ENCODE results near the gene NAXD.
"Not testable (repeated sequence)": the region's sequence is repeated elsewhere in the genome, so short reads cannot be mapped to it uniquely, and the experiment has no call there.

NAXD gene

DNA sequence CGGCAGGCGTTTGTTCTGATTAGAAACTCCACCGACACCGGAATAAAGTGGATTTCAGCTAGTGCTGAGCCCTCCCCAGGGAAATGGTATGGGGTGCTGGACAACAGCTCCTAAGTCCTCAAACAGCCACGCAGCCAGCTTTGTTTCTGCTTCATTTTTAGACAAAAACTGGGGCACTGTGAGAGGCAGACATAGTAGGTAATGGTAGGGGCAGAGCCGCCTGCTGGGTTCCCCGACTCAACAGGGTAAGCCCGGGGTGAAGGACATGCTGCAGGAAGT lies 50.8 kb downstream of the NAXD start:
- FAIRE-seq = no peak

DNA sequence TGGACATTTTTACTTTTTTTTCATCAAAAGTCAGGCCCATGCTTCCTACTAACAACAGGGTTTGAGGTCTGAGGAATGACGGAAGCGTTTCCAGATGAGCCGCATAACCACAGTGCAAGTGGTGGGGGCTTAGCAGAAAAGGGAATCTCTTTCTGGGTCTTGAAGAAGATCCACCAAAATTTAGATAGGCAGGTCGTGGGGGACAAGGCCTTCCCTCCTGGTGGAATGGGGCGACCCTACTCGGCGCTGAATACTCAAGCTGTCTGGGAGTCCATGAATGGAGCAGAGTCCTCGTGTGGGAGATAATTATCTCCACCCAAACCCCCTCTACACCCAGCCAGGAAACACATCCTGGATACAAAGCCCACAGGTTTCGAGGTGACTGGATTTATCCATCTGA lies 53.7 kb downstream of the NAXD start:
- FAIRE-seq = no peak

DNA sequence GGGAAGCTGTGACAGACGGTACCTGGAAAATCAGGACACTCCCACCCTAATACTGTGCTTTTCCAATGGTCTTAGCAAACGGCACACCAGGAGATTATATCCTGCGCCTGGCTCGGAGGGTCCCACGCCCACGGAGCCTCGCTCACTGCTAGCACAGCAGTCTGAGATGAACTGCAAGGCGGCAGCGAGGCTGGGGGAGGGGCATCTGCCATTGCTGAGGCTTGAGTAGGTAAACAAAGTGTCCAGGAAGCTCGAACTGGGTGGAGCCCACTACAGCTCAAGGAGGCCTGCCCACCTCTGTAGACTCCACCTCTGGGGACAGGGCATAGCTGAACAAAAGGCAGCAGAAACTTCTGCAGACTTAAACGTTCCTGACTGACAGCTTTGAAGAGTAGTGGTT lies 54.5 kb downstream of the NAXD start:
- FAIRE-seq = not testable (repeated sequence)

DNA sequence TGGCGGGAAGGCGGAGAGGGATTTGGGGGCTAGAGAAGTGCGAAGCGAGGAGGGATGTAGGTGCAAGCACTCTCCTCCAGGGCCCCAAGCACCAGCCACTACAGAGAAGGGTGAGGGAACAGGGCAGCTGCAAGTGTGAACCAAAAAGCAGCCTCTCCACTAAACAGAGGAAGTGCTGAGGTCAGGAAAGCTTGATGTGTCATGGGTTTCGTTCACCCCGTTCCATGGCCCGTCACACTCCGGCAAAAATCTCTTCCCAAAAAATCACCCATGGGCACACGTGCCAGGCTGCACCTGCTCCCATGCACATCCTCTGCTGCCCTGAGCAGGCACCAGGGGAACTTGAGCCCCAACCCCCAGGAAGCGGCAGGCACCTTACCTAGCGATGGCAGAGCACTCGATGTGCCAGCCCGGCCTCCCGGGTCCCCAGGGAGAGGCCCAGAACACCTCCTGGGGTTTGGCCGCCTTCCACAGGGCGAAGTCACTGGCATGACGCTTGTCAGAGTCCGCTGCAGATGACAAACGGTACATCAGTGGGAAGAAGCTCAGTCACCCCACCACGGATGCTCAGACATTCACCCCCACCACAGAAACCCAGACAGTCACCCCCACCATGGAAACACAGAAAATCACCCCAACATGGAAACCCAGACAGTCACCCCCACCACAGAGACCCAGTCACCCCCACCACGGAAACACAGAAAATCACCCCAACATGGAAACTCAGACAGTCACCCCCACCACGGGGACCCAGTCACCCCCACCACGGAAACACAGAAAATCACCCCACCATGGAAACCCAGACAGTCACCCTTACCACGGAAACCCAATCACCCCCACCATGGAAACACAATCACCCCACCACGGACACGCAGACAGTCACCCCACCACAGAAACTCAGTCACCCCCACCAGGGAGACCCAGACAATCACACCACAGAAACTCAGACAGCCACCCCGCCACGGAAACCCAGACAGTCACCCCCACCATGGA lies 61.5 kb downstream of the NAXD start:
- no peak for FAIRE-seq

DNA sequence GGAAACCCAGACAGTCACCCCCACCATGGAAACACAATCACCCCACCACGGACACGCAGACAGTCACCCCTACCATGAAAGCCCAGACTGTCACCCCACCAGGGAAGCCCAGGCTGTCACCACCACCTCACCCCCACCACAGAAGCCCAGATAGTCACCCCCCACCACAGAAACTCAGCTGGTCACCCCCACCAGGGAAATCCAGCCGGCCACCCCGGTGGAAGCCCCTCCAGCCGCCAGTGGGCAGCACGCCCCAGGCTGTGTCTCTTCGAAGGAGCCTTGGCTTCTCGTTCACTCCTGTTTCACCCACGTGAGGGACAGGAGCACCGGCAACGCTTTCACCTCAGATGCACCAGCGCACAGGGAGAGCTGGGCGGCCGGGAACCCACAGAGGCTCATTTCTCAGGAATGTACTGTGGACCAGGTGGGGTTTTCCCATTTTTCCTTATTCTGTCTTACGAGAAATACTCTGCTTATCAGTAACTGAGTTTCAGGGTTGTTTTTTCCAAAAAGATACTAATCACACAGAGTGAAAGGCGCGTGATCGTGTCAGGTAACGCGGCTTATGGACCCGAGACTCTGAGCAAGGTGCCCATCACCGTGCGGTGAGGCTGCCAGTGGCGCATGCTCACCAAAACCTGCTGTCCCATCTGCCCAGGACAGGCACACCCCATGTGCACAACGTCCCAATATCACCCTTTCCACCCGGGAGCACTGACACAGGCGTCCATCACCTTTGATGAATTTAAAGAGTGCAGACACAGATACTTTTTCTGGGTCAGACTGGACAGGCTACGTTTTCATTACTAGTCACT lies 62.6 kb downstream of the NAXD start:
- no peak for FAIRE-seq

DNA sequence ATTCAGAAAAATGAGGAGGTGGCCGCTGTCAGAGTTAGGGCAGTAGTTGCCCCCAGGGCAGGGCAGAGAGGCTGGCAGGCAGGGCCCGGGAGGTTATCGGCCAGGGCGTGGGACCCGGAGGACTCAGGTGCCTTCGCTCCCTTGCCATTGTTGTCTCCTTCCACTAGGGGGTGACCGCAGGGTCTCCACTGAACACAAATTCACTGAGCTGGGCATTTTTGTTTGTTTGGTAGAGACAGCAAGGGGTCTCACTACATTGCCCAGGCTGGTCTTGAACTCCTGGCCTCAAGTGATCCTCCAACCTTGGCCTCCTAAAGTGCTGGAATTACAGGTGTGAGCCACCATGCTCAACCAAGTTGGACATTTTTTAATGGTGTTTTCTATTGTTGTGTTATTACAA lies 65.5 kb downstream of the NAXD start:
- FAIRE-seq = no peak

DNA sequence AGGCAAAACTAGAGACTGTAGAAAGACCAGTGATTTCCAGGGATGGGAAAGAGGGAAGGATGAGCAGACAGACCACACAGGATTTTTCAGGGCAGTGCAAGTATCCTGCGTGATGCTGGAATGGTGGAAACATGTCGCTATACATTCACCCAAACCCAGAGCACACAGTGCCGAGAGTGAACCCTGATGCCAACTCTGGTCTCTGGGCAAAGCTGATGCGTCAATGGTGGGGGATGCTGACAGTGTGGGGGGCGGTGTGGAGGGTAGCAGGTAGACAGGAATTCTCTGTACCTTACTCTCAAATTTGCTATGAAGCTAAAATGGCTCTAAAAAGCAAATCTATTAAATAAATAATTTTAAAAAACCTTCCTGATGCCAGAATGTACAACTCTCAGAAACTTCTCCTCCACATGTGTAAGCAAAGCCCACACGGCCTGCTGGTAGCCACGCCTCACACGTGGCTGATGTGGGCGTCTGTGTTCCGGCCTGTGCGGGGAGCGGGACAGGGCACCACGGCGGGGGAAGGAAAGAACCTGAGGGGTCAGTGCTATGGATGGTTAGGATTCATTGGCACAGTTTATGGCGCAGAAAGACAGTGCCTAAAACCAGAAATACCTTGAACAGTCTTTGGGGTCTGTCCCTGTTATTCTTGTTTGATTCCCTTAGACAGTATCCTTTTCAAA lies 66.7 kb downstream of the NAXD start:
- FAIRE-seq = no peak

DNA sequence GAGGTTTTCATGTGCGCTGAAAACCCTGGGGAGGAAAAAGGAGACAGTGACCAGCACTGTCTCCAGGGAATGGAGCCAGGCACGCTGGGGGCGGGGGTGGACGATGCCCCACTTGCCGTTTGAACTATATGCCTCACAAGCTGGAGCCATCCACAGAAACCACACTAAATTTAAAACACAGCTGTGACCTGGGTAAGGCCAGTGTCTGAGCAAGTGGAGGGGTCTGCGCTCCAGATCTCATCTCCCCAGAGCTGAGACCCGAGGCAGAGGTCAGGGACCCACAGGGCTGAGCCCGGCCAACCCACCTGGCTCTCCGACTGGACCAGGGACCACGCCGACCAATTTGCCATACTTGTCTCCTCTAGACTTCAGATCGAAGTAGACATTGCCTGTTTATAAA lies 67.4 kb downstream of the NAXD start:
- no peak for FAIRE-seq

DNA sequence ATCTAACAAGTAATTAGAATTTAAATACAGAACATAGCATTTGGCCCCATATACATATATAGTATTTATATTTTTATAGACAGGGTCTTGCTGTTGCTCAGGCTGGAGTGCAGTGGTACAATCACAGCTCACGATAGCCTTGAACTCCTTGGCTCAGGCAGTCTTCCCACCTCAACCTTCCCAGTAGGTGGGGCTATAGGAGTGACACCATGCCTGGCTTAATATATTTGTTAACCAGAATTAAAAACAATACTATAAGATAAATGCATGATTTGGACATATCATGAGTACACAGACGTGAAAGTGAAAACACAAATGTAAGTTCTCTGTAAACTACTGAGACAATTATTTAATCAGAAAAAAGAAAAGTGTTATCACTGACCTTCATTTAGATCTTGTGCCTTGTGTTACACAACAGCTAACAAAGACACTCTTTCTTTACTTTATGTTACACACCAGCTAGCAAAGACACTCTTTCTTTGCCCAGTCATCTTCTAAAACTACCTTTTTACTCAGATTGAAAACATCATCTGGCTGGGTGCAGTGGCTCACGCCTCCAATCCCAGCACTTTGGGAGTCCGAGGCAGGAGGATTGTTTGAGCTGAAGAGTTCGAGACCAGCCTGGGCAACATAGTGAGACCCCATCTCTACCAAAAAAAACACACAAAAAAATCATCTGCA lies 68.0 kb downstream of the NAXD start:
- no peak for FAIRE-seq

DNA sequence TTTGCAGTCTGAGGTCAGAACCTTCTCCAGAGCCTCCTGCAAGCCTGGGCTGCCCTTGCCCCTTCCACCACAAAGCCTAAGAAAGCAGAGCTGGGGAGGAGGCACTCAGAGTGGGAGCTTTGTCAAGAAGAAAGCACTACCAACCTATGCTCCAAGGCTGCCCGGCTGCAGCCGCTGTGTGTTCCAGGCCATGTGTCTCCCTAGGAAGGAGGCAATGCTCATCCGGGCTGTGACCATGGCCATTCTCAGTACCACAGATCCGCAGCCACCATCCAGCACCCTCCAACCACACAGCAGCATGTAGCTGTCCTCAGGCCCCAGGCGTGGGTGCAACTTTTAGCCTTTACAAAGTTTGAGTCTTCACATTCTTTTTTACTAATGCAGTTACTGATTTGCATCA lies 68.6 kb downstream of the NAXD start:
- no peak for FAIRE-seq

DNA sequence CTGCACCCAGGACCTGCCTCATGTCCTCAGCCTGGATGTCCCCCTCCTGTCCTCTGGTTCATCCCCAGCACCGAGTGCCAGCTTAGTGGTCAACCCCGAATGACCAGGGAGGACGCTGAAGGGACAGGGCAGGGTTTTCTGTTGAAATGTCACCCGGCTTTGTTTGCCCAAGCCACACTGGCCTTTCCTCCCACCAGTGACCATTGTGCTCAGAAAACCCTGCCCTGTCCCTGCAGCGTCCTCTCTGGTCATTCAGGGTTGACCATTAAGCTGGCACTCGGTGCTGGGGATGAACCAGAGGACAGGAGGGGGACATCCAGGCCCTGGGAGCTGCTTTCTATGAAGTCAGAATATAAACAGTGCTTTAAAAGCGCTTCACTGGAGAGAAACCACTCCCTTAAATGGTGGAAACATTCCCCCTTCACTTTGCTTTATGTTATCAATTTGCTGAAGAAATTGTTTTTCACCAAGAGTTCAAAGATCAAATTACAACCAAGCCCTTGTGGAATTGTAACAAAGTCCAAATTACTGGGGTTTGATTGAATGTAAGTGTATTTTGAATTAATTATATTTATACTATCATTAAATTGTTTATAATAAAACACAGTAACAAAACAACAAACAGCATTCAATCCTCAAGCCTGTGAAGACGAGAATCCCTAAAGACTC lies 69.2 kb downstream of the NAXD start:
- no peak for FAIRE-seq

DNA sequence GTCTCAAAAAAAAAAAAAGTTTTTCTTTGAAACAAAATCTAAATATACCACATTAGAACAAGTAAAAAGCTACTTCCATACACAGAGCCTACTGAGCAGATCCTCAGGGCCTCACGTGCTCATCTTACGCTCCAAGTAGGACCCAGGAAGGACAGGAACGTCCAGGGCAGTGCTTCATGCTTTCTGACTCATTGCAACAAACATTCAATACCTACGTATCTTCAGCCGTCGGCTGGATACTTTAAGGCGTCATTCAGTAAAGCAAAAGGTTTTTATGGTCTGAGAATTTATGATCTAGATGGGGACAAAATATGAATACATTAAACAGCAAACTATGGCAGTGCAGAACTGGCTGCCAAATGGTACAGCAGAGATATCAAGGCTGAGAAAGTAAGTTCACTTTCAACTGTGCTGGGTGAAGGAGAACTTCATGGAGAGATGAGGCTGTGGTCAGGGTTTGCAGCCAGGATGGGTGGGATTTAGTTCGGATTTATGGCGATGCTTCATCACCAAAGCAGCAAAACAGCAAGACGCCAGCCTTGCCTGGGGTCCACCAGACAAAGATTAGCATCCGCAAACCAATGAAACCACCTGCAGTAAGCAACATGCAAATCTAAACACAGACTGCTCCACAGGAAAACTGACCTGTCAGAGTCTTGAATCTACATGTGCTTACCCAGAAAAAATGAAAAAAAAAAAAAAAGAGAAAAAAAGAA lies 70.1 kb downstream of the NAXD start:
- FAIRE-seq = no peak

DNA sequence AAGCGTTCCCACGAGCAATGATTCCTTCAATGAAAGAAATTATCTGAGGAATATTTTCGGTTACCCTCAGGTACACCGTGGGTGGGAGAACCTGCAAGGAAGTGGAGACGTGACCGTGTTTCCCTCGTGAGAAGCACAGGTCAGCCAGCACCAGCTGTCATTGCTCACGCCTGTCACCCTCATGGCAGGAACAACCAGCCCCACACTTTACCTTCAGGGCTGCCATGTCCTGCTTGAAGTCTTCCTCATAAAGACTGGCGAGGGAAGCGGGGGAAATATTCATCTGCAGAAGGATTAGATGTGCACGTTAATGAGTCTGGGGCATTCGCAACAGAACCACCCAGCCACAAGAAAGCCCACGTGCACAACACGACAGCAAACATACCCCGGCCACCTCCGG lies 72.4 kb downstream of the NAXD start:
- no peak for FAIRE-seq

DNA sequence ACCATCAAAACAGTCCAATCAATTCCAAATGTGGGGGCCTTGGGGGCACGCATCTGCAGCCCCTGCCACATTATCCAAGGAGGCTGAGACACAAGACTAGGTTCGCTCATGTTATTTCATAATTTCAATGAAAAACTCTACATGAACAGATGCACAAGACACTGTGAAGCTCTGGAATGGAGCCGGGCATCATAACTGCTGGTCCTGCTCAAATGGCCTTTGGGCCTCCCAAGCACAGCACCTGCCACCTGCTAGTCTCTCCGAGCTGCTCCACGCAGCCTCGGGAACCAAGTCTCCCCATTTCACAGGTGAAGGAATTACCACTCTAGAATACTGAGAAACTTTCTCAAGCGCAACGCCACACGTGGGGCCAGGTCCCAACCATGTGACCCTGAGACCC lies 73.7 kb downstream of the NAXD start:
- no peak for FAIRE-seq
